ENCODE measurements around the gene BRPF3. TPM values are rescaled to one million over a fixed set of nuclear protein-coding genes. Genes with fewer than 3 reads are reported as not detected.
A peak's percentile ranks its signal among the peaks of the same experiment; 100 is the strongest.
"Not testable (repeated sequence)": the region's sequence is repeated elsewhere in the genome, so short reads cannot be mapped to it uniquely, and the experiment has no call there.

Gene BRPF3
- total RNA-seq, 1 experiment from 2014 or later: 16.9 TPM

GRCh38 chr6:36210886-36211595 lies 14.5 kb downstream of the BRPF3 start:
- Histone ChIP-seq H3K27ac (no peak overlapping the region), H3K4me3 (no peak overlapping the region), H3K4me1 (no peaks in the 10 kb centered on the region), H3K27me3 (no peaks in the 10 kb centered on the region), H3K36me3 (peaks cover 62% of the 10 kb centered on the region), H3K9me3 (replicated peaks) (no peaks in the 10 kb centered on the region)
- DNase-seq: no peak

- H3K4me3 ChIP-seq: no peak overlapping the region
- no peak overlapping the region for H3K27ac ChIP-seq
- H3K9me3 ChIP-seq (replicated peaks): no peaks in the 10 kb centered on the region
- H3K27me3 ChIP-seq: no peaks in the 10 kb centered on the region
- no peaks in the 10 kb centered on the region for H3K4me1 ChIP-seq
- peak in 1 of 2 experiments; percentile 17 for DNase-seq
- peaks cover 48% of the 10 kb centered on the region for H3K36me3 ChIP-seq
These were observed 20.0 kb downstream of the BRPF3 start for GRCh38 chr6:36216559-36216958.

- Histone ChIP-seq H3K36me3 (peaks cover 47% of the 10 kb centered on the region), H3K4me3 (no peak overlapping the region), H3K27me3 (no peaks in the 10 kb centered on the region), H3K27ac (no peak overlapping the region), H3K4me1 (no peaks in the 10 kb centered on the region), H3K9me3 (replicated peaks) (no peaks in the 10 kb centered on the region)
- DNase-seq: no peak
These were observed 20.6 kb downstream of the BRPF3 start for GRCh38 chr6:36217188-36217587.

- Histone ChIP-seq H3K4me1 (no peaks in the 10 kb centered on the region), H3K9me3 (replicated peaks) (no peaks in the 10 kb centered on the region), H3K27me3 (no peaks in the 10 kb centered on the region), H3K36me3 (peaks cover 50% of the 10 kb centered on the region), H3K4me3 (no peak overlapping the region), H3K27ac (no peak overlapping the region)
- no peak for DNase-seq
These were observed 21.4 kb downstream of the BRPF3 start for GRCh38 chr6:36217946-36218345.

GRCh38 chr6:36218516-36218915 lies 22.0 kb downstream of the BRPF3 start:
- peaks cover 52% of the 10 kb centered on the region for H3K36me3 ChIP-seq
- H3K27ac ChIP-seq; H3K27me3 ChIP-seq; H3K4me1 ChIP-seq; H3K9me3 ChIP-seq (replicated peaks); DNase-seq; H3K4me3 ChIP-seq: not testable (repeated sequence)

- H3K9me3 ChIP-seq (replicated peaks): no peaks in the 10 kb centered on the region
- H3K27ac ChIP-seq: no peak overlapping the region
- no peak overlapping the region for H3K4me3 ChIP-seq
- 0 out of 2 replicates have a peak, but pooled peaks cover 4% of the 10 kb centered on the region for H3K4me1 ChIP-seq
- no peak for DNase-seq
- H3K36me3 ChIP-seq: peaks cover 52% of the 10 kb centered on the region
- no peaks in the 10 kb centered on the region for H3K27me3 ChIP-seq
These were observed 22.5 kb downstream of the BRPF3 start for GRCh38 chr6:36219081-36219480.

GRCh38 chr6:36220226-36220625 lies 23.7 kb downstream of the BRPF3 start:
- DNase-seq: no peak
- Histone ChIP-seq H3K4me1 (peaks cover 12% of the 10 kb centered on the region), H3K27ac (no peak overlapping the region), H3K9me3 (replicated peaks) (no peaks in the 10 kb centered on the region), H3K36me3 (peaks cover 48% of the 10 kb centered on the region), H3K4me3 (no peak overlapping the region), H3K27me3 (no peaks in the 10 kb centered on the region)

- Histone ChIP-seq H3K4me3 (no peak overlapping the region), H3K27ac (no peak overlapping the region), H3K27me3 (no peaks in the 10 kb centered on the region), H3K9me3 (replicated peaks) (no peaks in the 10 kb centered on the region), H3K4me1 (peaks cover 12% of the 10 kb centered on the region), H3K36me3 (peaks cover 52% of the 10 kb centered on the region)
- DNase-seq: no peak
These were observed 25.1 kb downstream of the BRPF3 start for GRCh38 chr6:36221674-36222073.

GRCh38 chr6:36222924-36223323 lies 26.4 kb downstream of the BRPF3 start:
- H3K27ac ChIP-seq: no peak overlapping the region

GRCh38 chr6:36223706-36224105 lies 27.2 kb downstream of the BRPF3 start:
- Histone ChIP-seq H3K27me3 (no peaks in the 10 kb centered on the region), H3K27ac (no peak overlapping the region), H3K36me3 (peaks cover 51% of the 10 kb centered on the region), H3K9me3 (replicated peaks) (no peaks in the 10 kb centered on the region), H3K4me3 (no peak overlapping the region), H3K4me1 (peaks cover 30% of the 10 kb centered on the region)
- no peak for DNase-seq

More at GRCh38 chr6:36222924-36223323, 26.4 kb downstream of the BRPF3 start:
- Histone ChIP-seq H3K4me3 (no peak overlapping the region), H3K36me3 (peaks cover 51% of the 10 kb centered on the region), H3K27me3 (no peaks in the 10 kb centered on the region), H3K9me3 (replicated peaks) (no peaks in the 10 kb centered on the region), H3K4me1 (peaks cover 23% of the 10 kb centered on the region)
- DNase-seq: no peak

- no peaks in the 10 kb centered on the region for H3K27me3 ChIP-seq
- H3K27ac ChIP-seq: no peak overlapping the region
- H3K4me3 ChIP-seq: no peak overlapping the region
- DNase-seq: peak; percentile 12 to 18
- no peaks in the 10 kb centered on the region for H3K9me3 ChIP-seq (replicated peaks)
- peaks cover 30% of the 10 kb centered on the region for H3K4me1 ChIP-seq
- peaks cover 48% of the 10 kb centered on the region for H3K36me3 ChIP-seq
These were observed 28.4 kb downstream of the BRPF3 start for GRCh38 chr6:36224918-36225461.

- Histone ChIP-seq H3K4me3 (no peak overlapping the region), H3K36me3 (peaks cover 54% of the 10 kb centered on the region), H3K9me3 (replicated peaks) (no peaks in the 10 kb centered on the region), H3K27me3 (no peaks in the 10 kb centered on the region), H3K27ac (no peak overlapping the region), H3K4me1 (peaks cover 30% of the 10 kb centered on the region)
- DNase-seq: peak in 1 of 2 experiments; percentile 19
These were observed 30.0 kb downstream of the BRPF3 start for GRCh38 chr6:36226438-36227047.

- H3K4me3 ChIP-seq: no peak overlapping the region
- H3K9me3 ChIP-seq (replicated peaks): no peaks in the 10 kb centered on the region
- no peaks in the 10 kb centered on the region for H3K27me3 ChIP-seq
- DNase-seq: peak; percentile 43 to 72
- H3K4me1 ChIP-seq: peaks cover 30% of the 10 kb centered on the region
- peaks cover 46% of the 10 kb centered on the region for H3K36me3 ChIP-seq
- H3K27ac ChIP-seq: peak overlapping the region; percentile 13
These were observed 31.1 kb downstream of the BRPF3 start for GRCh38 chr6:36227379-36228228.

- Histone ChIP-seq H3K27me3 (no peaks in the 10 kb centered on the region), H3K9me3 (replicated peaks) (no peaks in the 10 kb centered on the region), H3K4me1 (peaks cover 25% of the 10 kb centered on the region), H3K36me3 (peaks cover 33% of the 10 kb centered on the region), H3K27ac (no peak overlapping the region), H3K4me3 (no peak overlapping the region)
- DNase-seq: no peak
These were observed 32.7 kb downstream of the BRPF3 start for GRCh38 chr6:36229223-36229622.

GRCh38 chr6:36230371-36230770 lies 33.8 kb downstream of the BRPF3 start:
- peaks cover 28% of the 10 kb centered on the region for H3K36me3 ChIP-seq
- no peak overlapping the region for H3K4me3 ChIP-seq
- no peak for DNase-seq
- peaks cover 18% of the 10 kb centered on the region for H3K4me1 ChIP-seq
- H3K27me3 ChIP-seq: no peaks in the 10 kb centered on the region
- H3K27ac ChIP-seq: no peak overlapping the region
- no peaks in the 10 kb centered on the region for H3K9me3 ChIP-seq (replicated peaks)

Data from SJCRH30 (cell line).